Measurements from ENCODE around the gene APPL2. TPM values are rescaled to one million over a fixed set of nuclear protein-coding genes. Genes with fewer than 3 reads are reported as not detected.
A peak's percentile ranks its signal among the peaks of the same experiment; 100 is the strongest.

The APPL2 gene
- total RNA-seq, 1 experiment from 2014 or later: 16.1 TPM

DNA sequence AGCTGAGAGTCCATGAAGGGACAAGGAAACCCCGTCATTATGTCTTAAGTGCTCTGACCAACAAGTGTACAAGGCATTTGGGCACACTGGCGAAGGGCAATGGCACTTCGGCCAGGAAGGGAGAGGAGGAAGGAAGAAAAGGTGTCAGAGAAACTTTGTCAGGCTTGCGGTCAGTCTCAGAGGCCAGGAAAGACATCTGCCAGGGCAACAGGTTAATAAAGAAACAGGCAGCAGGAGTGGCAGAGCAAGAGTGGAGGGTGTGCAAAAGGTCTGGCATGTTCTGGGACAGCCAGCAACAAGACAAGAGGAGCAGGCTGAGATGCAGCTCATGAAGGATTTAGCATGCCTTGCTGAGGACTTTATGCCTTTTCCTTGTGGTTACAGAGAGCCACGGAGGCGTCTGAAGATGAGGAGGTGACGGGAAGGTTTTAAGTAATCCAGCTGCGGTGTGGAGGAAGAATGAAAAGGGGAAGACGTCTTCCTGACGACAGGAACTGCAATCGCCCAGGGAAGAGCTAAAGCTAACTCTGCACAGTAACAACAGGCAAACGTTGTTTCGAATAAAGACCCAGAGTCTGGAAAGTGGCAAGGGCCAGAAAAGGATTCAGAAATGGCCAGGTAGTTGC is 13.1 kb downstream of the APPL2 start:
- ChIA-PET CTCF (interaction anchor here (1.8 kb wide), 1 partner anchor 13 kb away, joined by 6 read pairs; the partner anchor contains the start of gene APPL2), POLR2A (no interaction called here)
- Mint-ChIP-seq H3K27me3 (ENCODE audit: low read depth) (no peaks in the 10 kb centered on the region), H3K27ac (peak overlapping the region; percentile 52; the same call in 1 of the 2 replicates), H3K4me1 (peaks cover 9% of the 10 kb centered on the region), H3K36me3 (peaks cover 9% of the 10 kb centered on the region; the same call in 1 of the 2 replicates), H3K9me3 (no peaks in the 10 kb centered on the region), H3K4me3 (no peak overlapping the region)
- TF ChIP-seq, protein P1, sequence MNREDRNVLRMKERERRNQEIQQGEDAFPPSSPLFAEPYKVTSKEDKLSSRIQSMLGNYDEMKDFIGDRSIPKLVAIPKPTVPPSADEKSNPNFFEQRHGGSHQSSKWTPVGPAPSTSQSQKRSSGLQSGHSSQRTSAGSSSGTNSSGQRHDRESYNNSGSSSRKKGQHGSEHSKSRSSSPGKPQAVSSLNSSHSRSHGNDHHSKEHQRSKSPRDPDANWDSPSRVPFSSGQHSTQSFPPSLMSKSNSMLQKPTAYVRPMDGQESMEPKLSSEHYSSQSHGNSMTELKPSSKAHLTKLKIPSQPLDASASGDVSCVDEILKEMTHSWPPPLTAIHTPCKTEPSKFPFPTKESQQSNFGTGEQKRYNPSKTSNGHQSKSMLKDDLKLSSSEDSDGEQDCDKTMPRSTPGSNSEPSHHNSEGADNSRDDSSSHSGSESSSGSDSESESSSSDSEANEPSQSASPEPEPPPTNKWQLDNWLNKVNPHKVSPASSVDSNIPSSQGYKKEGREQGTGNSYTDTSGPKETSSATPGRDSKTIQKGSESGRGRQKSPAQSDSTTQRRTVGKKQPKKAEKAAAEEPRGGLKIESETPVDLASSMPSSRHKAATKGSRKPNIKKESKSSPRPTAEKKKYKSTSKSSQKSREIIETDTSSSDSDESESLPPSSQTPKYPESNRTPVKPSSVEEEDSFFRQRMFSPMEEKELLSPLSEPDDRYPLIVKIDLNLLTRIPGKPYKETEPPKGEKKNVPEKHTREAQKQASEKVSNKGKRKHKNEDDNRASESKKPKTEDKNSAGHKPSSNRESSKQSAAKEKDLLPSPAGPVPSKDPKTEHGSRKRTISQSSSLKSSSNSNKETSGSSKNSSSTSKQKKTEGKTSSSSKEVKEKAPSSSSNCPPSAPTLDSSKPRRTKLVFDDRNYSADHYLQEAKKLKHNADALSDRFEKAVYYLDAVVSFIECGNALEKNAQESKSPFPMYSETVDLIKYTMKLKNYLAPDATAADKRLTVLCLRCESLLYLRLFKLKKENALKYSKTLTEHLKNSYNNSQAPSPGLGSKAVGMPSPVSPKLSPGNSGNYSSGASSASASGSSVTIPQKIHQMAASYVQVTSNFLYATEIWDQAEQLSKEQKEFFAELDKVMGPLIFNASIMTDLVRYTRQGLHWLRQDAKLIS (CRISPR knock-in tag; IDR thresholded peaks at IDR 0.05; ENCODE audit: borderline replicate concordance): no peak
- TF ChIP-seq SOX15 (CRISPR knock-in tag; IDR thresholded peaks at IDR 0.05): no peak
- TF ChIP-seq ZNF317 (CRISPR knock-in tag; IDR thresholded peaks at IDR 0.05; ENCODE audit: borderline replicate concordance, low read depth): no peak
- TF ChIP-seq CREB1 (CRISPR knock-in tag; IDR thresholded peaks at IDR 0.05): no peak
- TF ChIP-seq ZNF416 (CRISPR knock-in tag; IDR thresholded peaks at IDR 0.05): no peak
- no peak for TF ChIP-seq CREM (CRISPR knock-in tag; IDR thresholded peaks at IDR 0.05)
- no peak for TF ChIP-seq FOXK1 (CRISPR knock-in tag; IDR thresholded peaks at IDR 0.05)
- no peak for TF ChIP-seq STAT6 (CRISPR knock-in tag; conservative IDR thresholded peaks at IDR 0.05; ENCODE audit: low read depth)
- no peak for TF ChIP-seq CTCF (IDR thresholded peaks at IDR 0.05)
- TF ChIP-seq TEAD1 (CRISPR knock-in tag; IDR thresholded peaks at IDR 0.05): no peak
- TF ChIP-seq CBFB (CRISPR knock-in tag; IDR thresholded peaks at IDR 0.05; ENCODE audit: low read depth): no peak
- no peak for TF ChIP-seq FOXJ3 (CRISPR knock-in tag; IDR thresholded peaks at IDR 0.05; ENCODE audit: borderline replicate concordance)
- no peak for TF ChIP-seq AR (CRISPR knock-in tag; IDR thresholded peaks at IDR 0.05)
- no peak for TF ChIP-seq JUN (CRISPR knock-in tag; IDR thresholded peaks at IDR 0.05)
- no peak for TF ChIP-seq SP1 (CRISPR knock-in tag; conservative IDR thresholded peaks at IDR 0.05)
- DNase-seq (ENCODE audit: low spot score) (no peak), ATAC-seq (no peak)
